Mesodermal cell (in vitro differentiated cells): ENCODE results near the gene C19orf25.

Experiments
- H3K27ac ChIP-seq: 2 replicates; pipeline ENCODE4 v1.7.0; 2013; ENCODE audit warnings: mild to moderate bottlenecking, low read depth, low read length, moderate library complexity; ENCODE audit not compliant: severe bottlenecking
- H3K36me3 ChIP-seq: 2 replicates; pipeline ENCODE4 v1.7.1; 2013; ENCODE audit warnings: mild to moderate bottlenecking, low read length, moderate library complexity; ENCODE audit not compliant: control insufficient read depth, insufficient read depth
- H3K4me1 ChIP-seq: one replicate; pipeline ENCODE4 v1.7.1; 2013; ENCODE audit warnings: mild to moderate bottlenecking, low read length; ENCODE audit not compliant: insufficient read depth, control insufficient read depth, poor library complexity, severe bottlenecking
- H3K4me3 ChIP-seq: 2 replicates; pipeline ENCODE4 v1.7.0; 2013; ENCODE audit warnings: low read length, control low read depth, mild to moderate bottlenecking; ENCODE audit not compliant: insufficient read depth, poor library complexity, severe bottlenecking; ENCODE audit errors: extremely low read depth
- H3K9me3 ChIP-seq: 2 replicates; pipeline ENCODE4 v1.7.1; 2013; ENCODE audit warnings: mild to moderate bottlenecking, low read length, moderate library complexity; ENCODE audit not compliant: control insufficient read depth
- whole genome bisulfite sequencing, 2 experiments: methylation state at CpG; one replicate each; pipeline ENCODE4 v1.1.5; 2013; ENCODE audit warnings: missing lambda C conversion rate in 2 of 2; ENCODE audit not compliant: insufficient coverage in 2 of 2; 5-methylcytosine and 5-hydroxymethylcytosine counted together

C19orf25 gene

DNA sequence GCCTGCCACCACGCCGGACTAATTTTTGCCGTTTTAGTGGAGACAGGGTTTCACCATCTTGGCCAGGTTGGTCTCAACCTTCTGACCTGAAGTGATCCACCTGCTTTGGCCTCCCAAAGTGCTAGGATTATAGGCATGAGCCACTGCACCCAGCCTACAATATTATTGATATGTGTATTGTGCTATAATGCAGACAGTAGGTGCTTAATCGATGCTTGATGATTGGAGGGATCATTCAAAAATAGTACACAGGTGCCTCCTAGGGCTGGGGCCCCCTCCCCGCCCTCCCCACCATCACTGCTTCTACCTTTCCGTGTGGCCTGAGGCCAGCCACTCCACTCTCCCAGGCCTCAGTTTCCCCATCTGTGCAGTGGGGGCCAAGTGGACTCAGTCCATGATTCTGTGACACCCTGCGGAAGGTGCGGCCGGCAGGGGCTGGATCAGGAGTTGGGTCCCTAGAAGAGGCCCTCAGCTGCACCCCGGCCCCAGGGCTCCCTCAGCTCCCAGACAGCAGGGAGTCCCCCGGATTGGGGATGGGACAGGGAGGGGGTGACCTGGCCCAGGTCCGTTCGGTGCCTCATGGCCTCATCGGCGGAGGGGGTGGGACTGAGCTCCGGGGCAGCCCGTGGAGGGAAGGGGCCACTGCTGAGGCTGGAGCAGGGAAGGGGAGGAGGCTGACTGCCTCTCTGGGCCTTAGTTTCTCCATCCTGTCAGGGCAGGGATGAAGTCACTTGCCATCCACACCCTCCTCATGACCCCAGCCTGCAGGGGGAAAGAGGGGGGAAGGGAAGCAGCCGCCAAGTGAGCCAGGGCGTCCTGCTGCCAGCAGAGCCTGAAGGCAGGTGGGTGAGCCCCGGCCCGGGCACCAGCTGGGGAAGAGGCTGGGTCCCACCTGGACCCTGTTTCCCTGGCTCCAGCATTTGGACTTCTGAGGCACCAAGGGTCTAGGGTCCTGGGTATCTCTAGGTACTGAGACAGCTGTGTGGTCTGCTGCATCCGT, 32.6 kb upstream of the C19orf25 start:
- no peak overlapping the region for H3K4me3 ChIP-seq
- H3K9me3 ChIP-seq = no peaks in the 10 kb centered on the region
- WGBS, 2 experiments = 70 to 79% methylated on average over 13 to 19 of the region's 22 CpGs

GRCh38 chr19:1510807-1511206, 31.8 kb upstream of the C19orf25 start:
- no peaks in the 10 kb centered on the region for H3K9me3 ChIP-seq
- no peak overlapping the region for H3K27ac ChIP-seq
- peaks cover 8% of the 10 kb centered on the region for H3K4me1 ChIP-seq
- H3K4me3 ChIP-seq = no peak overlapping the region
- 52 to 70% methylated on average over 7 to 8 of the region's 9 CpGs for WGBS, 2 experiments
- H3K36me3 ChIP-seq = no peaks in the 10 kb centered on the region

More for the DNA sequence above, 32.6 kb upstream of the C19orf25 start:
- Histone ChIP-seq H3K36me3 (no peaks in the 10 kb centered on the region), H3K27ac (no peak overlapping the region), H3K4me1 (peaks cover 8% of the 10 kb centered on the region)

GRCh38 chr19:1510442-1510806, 31.4 kb upstream of the C19orf25 start:
- Histone ChIP-seq H3K9me3 (no peaks in the 10 kb centered on the region), H3K4me3 (no peak overlapping the region), H3K36me3 (no peaks in the 10 kb centered on the region), H3K4me1 (peaks cover 8% of the 10 kb centered on the region), H3K27ac (no peak overlapping the region)
- 38 to 40% methylated on average over 17 to 19 of the region's 25 CpGs for WGBS, 2 experiments

DNA sequence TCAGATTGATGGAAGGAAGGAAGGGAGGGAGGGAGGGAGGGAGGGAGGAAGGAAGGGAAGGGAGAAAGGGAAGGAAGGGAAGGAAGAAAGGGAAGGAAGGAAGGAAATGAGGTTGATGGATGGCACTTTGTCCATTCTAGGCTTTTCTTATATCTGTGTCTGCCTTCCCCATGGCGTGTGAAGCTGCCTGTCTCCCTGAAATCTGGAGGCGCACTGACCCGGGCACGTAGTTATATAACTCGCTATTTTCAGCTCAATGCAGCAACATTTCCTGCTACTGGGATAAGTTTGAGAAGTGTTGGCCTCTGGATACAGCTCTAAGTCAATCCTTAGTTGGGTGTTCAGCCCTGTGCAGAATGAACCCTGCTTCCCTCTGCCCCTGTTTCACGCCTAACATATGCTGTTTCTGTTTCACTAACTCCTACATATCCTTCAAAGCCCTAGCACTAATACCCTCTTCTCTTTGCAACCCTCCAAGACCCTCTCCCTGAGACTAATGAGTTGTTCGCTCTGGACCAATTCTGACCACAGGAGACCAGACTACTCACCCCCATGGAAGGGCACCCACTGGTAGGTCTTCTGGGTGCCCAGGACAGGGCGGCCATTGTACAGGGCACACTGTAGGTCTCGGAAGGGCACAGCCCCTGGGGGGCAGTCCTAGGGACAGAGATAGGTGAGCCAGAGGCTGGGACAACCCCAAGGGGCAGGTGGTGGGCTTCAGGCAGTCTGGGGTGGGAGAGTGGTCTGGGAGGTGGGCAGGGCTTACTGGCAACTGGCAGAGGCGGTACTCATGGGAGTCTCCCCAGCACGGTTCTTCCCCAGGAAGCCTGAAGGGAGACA, 30.8 kb upstream of the C19orf25 start:
- Histone ChIP-seq H3K4me3 (no peak overlapping the region), H3K27ac (no peak overlapping the region)
- WGBS, 2 experiments = 79 to 80% methylated on average over 8 to 10 of the region's 11 CpGs

DNA sequence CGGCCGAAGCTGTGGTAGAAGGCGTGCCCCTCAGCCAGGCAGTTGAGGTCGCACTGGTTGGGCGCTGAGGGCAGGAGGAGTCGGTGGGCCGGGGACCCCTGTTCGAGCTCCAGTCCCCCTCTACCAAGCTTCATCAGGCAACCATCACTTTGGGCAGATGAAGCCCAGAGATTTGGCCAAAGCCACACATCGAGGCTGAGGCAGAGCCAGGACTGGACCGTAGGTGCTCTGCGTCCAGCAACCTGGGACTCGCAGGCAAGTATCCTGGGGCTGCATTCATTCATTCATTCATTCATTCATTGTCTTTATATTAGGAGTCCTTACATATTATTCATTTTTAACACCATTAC, 29.5 kb upstream of the C19orf25 start:
- H3K36me3 ChIP-seq = no peaks in the 10 kb centered on the region
- no peak overlapping the region for H3K27ac ChIP-seq
- peaks cover 8% of the 10 kb centered on the region for H3K4me1 ChIP-seq
- 22 to 36% methylated on average over 8 to 11 of the region's 12 CpGs for WGBS, 2 experiments
- H3K9me3 ChIP-seq = no peaks in the 10 kb centered on the region
- peak overlapping the region; percentile 37 for H3K4me3 ChIP-seq

More for the DNA sequence above, 30.8 kb upstream of the C19orf25 start:
- H3K4me1 ChIP-seq = peaks cover 8% of the 10 kb centered on the region
- H3K9me3 ChIP-seq = no peaks in the 10 kb centered on the region
- no peaks in the 10 kb centered on the region for H3K36me3 ChIP-seq

DNA sequence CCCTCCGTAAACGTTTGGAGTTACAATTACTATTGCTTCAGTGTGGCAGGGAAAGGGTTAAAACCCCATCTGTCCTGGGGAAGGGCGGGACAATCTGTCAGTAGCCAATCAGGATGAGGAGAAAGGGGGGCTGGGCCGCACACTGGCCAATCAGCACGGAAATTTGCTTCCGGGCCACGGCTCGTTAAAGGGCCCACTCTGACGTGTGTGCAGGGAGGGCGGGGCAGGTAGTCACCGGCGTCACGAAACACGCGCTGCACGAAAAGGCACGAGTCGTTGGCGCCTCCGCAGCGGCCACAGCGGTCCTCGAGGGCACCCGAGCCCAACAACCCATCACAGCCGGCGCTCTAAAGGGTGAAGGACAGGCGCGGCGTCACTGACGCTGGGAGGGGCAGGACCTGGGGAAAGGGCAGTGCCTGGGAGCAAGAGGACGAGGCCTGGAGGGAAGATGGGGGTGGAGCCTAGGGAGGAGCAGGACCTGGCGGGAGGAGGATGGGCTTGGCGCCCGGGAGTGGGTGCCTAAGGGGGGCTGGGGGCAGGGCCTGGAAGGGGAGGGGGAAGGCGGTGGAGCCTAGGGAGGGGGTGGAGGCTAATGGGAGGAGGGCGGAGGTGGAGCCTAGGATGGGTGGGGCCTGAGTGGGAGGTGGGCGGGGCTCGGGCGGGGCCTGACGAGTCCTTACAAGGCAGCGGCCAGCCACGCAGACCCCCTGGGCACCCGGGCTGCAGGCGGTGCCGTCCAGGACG, 28.9 kb upstream of the C19orf25 start:
- Histone ChIP-seq H3K36me3 (no peaks in the 10 kb centered on the region), H3K9me3 (no peaks in the 10 kb centered on the region), H3K4me3 (peak overlapping the region; percentile 37), H3K4me1 (peaks cover 8% of the 10 kb centered on the region), H3K27ac (peak overlapping the region; percentile 87)
- 2 to 3% methylated on average over 34 to 38 of the region's 46 CpGs for WGBS, 2 experiments

DNA sequence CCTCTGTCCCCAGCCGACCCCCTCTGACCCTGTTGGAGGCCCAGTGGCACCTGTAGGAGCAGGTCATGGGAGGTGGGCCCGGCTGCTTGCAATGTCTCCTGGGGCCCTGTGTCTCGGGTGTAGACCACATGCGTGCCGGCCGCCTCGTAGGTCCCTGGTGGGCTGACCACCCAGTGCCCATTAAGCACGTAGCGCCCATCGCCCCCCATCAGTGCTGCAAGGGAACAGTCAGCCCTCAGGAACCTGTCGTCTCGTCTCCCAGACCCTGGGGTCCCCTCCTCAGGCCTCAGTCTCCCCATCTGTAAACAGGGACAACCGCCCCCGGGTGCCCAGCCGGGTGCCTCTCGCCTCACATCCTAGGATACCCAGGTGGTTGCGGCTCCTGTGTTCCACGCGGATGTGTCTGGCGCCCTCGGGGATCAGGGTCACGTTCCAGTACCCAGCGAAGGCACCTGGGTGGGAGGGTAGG, 28.2 kb upstream of the C19orf25 start:
- WGBS, 2 experiments = 79 to 91% methylated on average over 18 to 23 of the region's 23 CpGs
- Histone ChIP-seq H3K27ac (no peak overlapping the region), H3K4me3 (peak overlapping the region; percentile 37)

GRCh38 chr19:1505991-1506881, 27.2 kb upstream of the C19orf25 start:
- 89 to 93% methylated on average over 39 to 44 of the region's 45 CpGs for WGBS, 2 experiments
- no peaks in the 10 kb centered on the region for H3K36me3 ChIP-seq
- no peaks in the 10 kb centered on the region for H3K9me3 ChIP-seq
- H3K4me3 ChIP-seq = no peak overlapping the region
- H3K27ac ChIP-seq = no peak overlapping the region
- peaks cover 8% of the 10 kb centered on the region for H3K4me1 ChIP-seq

More for the DNA sequence above, 28.2 kb upstream of the C19orf25 start:
- H3K36me3 ChIP-seq = no peaks in the 10 kb centered on the region
- no peaks in the 10 kb centered on the region for H3K9me3 ChIP-seq
- H3K4me1 ChIP-seq = peaks cover 8% of the 10 kb centered on the region

DNA sequence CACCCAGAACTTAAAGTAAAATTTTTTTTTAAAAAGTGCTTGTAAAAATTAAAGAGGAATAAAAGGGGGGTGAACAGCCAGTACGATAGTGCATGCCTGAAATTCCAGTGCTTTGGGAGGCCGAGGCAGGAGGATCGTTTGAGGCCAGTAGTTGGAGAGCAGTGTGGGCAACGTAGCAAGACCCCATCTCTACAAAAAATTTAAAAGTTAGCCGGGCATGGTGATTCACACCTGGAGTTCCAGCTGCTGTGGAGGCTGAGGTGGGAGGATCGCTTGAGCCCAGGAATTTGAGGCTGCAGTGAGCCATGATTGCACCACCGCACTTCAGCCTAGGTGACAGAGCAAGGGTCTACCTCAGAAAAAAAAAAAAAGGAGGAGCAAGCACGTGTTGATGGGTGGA, 26.0 kb upstream of the C19orf25 start:
- Histone ChIP-seq H3K27ac (no peak overlapping the region), H3K9me3 (no peaks in the 10 kb centered on the region), H3K36me3 (no peaks in the 10 kb centered on the region), H3K4me3 (no peak overlapping the region), H3K4me1 (no peaks in the 10 kb centered on the region)
- 79 to 81% methylated on average over 7 of the region's 8 CpGs for WGBS, 2 experiments
